Measurements from ENCODE around the gene MAP3K19.
"Not testable (repeated sequence)": the region's sequence is repeated elsewhere in the genome, so short reads cannot be mapped to it uniquely, and the experiment has no call there.

MAP3K19 gene

DNA sequence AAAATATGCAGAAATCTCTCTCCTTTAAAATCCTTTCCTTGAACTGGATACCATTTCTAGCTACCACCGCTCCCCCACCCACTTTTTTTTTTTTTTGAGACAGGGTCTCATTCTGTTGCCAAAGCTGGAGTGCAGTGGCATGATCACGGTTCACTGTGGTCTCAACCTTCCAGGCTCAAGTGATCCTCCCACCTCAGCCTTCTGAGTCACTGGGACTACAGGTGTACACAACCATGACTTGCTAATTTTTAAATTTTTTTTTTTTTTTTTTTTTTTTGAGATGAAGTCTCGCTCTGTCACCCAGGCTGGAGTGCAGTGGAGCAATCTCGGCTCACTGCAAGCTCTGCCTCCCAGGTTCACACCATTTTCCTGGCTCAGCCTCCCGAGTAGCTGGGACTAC, 70.1 kb downstream of the MAP3K19 start:
- not testable (repeated sequence) for DNase-seq

DNA sequence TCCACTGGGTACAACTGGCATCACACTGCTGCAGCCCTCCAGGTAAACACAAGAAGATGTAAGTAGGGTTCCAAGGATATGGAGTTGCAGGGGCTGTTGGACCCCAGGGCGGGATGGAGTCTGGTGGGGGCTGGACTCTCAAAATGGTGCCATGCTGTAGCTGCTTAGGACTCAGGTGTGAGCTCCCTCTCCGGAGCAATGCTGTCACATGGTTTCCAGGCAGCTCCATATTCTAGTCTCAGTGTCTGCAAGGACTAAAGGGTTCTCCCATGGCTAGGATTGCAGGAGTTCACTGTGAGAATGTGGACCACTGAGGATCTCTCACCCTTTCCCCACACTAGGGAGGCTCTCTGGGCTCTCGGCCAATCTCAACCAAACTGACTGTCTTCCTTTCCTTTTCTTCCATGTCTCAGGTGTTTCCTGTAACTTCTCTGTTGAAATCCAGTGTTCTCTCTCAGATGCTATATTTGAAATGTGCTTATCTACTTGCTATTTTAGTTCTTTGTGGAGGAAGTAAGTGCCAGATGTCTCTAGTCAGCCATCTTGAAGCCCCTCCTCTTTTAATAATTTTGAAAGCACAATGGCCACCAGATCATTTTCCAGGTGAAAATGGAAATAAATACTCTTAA, 71.1 kb downstream of the MAP3K19 start:
- no peak for DNase-seq

DNA sequence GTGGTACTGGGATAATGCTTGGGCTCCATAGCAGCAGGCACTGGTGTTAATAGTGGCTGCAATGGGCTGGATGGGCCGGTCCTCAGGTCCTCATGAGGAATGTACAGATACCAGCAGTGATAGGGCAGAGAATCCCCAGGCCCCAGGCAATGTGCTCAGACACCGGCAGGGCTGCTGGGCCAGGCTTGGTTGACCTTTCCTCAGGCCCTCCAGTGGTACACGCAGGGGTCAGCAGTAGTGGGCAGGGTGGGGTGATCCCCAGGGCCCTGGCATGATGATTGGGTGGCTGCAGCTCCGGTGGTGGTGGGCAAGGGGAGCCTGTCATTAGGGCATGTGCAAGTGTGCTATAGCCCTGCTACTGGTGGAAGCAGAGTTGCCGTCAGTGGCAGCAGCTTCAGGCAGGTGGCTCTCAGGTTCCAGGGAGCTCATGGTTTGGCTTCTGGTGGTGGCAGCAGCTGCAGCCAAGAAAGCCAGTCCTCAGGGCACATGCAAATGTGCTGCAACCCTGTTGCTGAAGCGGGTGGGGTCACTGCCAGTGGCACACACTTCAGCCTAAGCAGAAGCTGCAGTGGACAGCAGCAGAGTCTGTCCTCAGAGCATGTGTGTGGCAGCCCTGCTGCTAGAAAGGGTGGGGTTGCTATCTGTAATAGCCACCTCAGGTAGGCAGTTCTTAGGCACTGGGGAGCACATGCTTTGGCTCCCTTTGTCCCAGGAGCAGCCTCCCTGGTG, 71.8 kb downstream of the MAP3K19 start:
- DNase-seq = no peak

DNA sequence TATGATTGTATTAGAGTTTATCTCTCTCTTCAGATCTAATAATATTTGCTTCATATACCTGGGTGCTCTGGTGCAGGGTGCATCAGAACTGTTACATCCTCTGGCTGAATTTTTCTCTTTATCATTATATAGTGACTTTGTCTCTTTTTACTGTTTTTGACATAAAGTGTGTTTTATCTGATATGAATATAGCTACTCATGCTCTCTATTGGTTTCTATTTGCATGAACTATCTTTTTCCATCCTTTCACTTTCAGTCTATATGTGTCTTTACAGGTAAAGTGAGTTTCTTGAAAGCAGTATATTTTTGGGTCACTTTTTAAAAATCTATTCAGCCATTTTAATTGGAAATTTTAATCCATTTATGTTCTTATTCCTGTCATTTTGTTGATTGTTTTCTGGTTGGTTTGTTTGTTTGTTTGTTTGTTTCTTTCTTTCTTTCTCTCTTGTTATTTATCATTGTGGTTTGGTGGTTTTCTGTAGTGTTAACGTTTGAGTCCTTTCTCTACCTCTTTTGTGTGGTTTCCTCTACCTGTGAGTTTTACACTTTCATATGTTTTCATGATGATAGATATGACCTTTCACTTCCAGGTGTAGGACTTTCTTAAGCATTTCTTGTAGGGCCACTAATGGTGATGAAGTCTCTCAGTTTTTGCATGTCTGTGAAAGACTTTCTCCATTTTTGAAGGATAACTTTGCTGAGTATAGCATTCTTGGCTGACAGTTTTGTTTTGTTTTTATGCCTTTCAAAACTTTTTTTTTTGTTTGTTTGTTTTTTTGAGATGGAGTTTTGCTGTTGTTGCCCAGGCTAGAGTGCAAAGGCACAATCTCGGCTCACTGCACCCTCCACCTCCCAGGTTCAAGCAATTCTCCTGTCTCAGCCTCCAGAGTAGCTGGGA, 73.8 kb downstream of the MAP3K19 start:
- DNase-seq = no peak

DNA sequence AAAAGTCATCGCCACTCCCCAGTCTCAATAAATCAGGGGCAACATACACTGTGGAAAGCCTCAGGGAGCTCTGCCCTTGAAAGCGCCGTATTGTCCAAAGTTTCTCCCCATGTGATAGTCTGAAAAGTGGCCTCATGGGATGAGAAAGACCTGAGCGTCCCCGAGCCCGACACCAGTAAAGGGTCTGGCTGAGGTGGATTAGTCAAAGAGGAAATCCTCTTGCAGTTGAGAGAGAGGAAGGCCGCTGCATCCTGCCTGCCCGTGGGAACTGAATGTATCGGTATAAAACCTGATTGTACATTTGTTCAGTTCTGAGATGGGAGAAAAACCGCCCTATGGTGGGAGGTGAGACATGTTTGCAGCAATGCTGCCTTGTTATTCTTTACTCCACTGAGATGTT, 80.1 kb downstream of the MAP3K19 start:
- not testable (repeated sequence) for DNase-seq

DNA sequence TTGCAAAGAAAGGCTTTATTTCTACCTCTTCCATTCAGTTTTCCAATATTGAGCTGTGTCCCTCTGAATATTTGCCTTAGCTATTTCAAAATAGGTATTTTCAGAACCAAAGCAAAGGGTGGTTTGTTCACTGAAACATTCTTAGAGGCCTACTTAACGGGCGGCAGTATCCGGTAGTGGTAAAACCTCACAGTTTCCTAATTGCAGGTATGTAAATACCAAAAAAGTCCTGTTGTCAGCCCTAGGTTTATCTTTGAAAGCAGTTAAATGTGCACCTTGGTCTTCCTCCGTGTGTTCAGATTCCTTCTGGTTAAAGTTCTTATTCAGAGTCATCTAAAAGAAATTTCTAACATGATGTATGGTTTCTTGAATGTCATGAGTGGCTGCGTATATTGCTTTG, 89.8 kb downstream of the MAP3K19 start:
- no peak for DNase-seq

DNA sequence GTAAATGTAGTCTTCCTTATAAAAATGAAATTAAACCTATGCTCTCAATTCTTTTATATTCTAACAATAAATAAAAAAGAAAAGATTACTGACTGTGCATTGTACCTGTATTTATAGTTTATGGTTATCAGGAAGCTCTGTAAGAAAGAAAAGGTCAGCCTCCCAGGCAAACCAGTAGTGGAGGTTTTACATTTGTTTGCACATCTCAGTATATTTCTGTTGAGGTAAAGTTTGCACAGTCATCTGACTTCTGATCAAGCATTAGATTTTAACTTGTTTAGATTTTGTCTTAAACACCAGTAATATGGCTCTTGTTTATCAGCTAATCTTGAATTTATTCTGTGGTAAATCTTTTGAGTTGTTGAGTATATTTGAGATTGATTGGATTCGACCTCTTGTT, 91.5 kb downstream of the MAP3K19 start:
- no peak for DNase-seq

DNA sequence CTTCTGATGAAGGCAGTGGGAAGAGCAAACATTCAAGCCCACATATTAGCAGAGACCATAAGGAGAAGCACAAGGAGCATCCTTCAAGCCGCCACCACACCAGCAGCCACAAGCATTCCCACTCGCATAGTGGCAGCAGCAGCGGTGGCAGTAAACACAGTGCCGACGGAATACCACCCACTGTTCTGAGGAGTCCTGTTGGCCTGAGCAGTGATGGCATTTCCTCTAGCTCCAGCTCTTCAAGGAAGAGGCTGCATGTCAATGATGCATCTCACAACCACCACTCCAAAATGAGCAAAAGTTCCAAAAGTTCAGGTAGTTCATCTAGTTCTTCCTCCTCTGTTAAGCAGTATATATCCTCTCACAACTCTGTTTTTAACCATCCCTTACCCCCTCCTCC, 93.2 kb downstream of the MAP3K19 start:
- no peak for DNase-seq

DNA sequence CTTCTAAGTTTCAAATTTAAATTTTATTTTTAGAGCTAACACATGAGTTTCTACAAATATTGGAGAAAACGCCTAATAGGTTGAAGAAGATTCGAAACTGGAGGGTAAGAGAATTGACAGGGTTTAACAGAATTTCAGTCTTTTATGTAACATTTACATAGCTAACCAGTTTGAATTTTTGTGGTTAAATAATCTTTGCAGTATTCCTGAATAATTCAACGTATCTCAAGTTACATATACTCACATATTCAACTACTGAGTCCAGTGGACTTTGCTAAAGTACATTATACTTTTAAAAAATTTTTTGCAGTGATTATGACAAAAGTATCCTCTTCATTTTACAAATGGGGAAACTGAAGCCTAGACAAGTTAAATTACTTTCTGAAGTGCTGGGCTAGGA, 94.6 kb downstream of the MAP3K19 start:
- DNase-seq = no peak

DNA sequence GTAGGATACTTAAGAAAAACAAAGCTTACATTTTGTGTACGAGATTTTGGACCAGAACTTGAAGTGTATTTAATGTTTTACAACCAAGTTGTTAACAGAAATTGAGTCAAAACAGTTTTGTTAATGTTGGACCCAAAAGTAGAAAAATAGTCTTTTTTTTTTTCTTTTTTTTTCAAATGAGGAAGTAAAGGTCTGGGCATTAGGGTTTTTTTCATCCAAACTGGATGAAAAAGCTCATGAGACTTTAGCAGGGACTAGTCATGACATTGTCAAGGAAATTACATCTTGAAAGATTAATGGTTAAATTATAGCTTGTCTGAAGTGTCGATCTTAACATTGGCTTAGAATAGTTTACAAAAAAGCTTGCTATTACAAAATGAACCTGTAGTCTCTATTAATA, 96.4 kb downstream of the MAP3K19 start:
- no peak for DNase-seq

DNA sequence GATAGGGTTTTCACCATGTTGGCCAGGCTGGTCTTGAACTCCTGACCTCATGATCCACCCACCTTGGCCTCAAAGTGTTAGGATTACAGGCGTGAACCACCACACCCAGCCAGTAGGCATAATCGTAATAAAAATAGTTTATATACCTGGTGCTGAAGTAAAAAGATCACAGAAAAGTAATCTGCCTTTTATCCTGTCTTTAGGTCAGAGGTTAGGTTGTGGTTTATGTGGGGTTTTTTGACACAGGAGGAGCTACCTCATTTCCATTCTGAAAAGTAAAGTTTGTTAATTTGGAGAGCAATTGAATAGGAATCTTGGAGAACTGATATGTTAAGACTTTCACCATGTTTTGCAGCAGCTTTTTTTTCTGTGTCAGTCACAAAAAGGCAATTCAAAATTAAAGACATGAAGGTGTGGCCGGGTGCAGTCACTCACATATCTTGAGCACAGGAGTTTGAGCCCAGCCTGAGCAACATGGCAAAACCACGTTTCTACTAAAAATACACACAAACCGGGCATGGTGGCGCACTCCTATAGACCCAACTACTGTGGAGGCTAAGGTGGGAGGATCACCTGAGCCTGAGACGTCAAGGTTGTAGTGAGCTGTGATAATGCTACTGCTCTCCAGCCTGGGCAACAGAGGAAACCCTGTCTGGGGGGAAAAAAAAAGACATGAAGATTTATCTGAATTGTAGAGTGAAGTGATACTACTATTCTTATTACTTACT, 97.1 kb downstream of the MAP3K19 start:
- no peak for DNase-seq

DNA sequence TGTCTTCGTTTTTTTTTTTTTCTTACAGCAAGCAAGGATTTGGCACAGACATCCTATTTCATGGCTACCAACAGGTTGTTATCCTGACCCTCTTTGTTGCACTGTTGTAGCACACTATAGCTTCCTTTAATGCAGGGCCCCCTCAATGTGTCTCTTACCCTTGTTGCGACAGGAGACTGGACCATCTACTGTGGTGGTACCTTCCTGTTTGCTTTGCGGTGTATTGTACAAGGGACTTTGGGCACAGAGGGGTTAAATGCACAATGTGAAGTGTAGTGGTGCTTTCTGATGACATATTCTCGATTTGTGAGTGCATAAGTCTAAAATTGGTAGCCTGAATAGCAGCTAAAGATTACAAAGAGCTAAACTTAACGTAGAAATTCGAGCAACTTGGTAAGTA, 101.2 kb downstream of the MAP3K19 start:
- DNase-seq = no peak

DNA sequence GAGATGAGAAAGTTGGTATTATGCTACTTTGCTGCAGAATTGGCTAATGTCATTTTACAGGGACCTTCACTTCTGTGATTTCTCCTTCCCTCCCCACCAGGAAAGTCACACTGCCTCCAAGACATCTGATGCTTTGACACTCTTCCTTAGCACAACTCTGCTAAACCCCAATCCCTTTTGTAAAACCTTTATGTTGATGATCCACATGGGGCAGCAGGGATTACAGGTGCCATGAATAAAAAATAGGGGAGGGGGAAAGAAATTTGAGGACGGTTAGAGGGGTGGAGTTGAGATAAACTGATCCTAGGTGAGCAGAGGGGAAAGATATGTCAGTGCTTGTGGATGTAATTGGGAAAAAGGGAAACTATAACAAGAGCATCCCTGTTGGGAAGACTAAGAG, 102.3 kb downstream of the MAP3K19 start:
- DNase-seq = no peak

DNA sequence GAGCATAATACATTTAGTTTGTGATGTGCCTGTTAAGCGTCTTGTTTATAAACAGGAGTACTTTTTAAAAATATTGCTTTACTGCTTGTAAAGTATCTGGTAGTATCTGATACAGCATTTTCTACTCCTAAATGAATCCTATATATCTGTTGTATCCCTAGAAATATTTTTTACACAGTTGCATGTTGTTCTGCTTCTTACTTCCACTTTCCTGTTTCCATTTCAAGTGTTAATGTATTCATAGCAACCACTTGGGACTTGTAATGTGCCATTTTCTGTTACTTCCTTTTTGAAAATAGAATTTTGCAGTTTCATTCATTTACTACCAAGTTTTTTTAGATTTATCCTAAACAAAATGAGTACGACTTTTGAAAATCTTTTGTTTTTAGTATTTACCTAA, 103.7 kb downstream of the MAP3K19 start:
- DNase-seq = no peak

DNA sequence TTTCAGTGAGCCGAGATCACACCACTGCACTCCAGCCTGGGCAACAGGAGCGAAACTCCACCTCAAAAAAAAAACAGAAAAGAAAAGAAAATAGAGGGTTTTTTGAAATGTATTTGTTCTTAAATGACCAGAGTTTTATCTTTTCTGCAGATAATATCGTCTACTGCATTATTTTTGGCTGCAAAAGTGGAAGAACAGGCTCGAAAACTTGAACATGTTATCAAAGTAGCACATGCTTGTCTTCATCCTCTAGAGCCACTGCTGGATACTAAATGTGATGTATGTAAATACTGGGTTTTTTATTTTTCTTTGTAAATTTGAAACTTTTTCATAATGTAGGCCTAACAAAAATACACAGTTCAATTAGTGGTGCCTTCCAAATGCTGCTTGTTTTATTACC, 110.6 kb downstream of the MAP3K19 start:
- DNase-seq = no peak

DNA sequence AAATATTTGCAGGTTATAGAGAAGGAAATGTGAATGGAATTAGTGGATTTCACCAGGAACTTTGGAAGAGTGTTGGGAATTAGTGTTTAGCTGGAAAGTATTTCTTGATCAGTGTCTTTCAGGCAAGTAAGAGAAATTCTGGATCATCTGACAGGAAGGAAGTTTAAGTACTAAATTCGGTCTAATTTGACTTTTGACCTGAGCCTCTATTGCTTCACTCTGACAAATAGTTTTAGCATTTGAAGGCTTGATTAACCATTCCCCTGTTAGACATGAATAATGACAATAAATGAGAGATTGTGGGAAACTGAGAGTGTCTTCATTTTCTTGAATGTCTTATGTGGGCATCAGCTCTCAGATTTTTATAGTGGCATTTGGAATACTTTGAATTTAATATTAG, 112.6 kb downstream of the MAP3K19 start:
- DNase-seq = no peak

DNA sequence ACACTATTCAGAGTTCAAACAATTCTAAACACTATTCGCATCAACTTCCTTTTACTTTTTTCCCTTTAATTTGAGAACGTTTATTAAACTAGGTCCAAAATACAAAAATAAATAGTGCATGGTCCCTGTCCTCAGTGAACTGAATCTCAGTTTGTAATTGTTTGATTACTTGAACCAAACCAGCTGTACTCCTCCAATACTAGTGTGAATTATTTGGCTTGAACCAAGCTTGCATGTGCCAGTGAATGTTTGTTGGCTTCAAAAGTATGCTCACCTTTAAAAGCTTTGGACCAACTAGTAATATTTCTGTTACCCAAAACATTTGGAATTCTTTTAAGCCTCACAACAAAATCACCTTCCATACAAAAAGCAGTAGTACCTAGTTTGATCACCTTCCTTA, 113.1 kb downstream of the MAP3K19 start:
- DNase-seq = no peak

DNA sequence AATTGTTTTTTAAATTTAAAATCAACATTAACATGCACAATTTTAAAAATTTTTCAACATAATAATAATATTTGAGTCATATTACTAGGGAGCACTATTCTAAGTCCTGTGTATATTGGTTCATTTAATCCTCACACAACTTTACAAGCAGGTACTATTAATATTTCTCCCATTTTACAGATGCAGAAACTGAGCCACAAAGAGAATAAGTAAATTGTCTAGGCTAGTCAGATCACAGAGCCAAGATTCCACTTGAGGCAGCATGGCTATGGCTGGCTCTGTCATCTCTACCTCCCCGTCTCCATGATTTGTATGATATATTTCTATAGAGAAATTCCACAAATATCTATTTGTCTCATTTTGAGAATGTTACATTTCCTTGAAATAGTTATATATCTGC, 113.5 kb downstream of the MAP3K19 start:
- DNase-seq = no peak

DNA sequence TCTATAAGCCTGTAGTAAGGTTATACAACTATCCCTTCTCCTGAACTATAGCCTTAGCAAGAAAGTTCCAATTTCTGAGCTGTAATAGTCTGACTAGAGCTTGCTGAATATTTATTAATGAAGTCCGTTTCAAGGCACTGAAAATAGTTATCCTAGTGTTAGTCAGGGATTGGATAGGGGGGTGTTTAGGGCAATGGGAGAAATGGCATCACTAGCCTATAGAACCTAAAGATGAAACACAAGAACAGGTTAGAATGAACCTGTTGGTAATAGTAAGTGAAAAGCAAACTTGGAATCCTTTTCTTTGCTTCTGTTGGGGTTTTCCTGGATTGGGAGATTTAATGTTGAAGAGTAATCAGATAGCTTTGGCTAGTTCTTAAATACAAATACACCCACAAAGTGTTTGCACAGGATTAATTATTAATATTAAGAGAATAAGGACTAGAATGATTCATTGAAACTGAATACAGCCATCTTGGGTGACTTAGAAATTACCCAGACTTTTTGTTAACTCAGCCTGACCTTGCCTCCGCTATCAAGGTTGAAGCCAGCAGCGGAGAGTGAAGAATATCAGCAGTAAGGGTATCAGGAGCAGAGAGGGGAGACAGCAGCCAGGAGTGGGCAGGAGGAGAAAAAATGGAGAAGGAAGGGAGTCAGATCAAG, 114.3 kb downstream of the MAP3K19 start:
- no peak for DNase-seq

DNA sequence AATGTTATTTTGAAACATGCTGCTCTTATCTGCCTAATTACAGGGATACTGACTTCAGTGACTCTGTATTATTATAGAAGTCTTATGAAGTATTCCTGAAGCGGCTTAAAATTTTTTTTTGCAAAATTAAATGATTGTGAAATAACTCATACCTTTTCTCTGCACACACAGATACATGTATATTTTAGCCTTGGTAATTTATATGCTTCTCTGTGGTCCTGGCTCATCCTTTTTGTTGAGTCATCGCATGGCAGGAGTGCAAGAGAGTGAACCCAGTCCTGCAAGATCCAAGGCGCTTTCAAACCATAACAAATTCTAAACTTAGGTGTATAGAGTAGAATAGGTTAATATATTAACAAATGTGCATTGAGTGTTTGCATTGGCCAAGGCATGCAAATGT, 120.1 kb downstream of the MAP3K19 start:
- DNase-seq = no peak

DNA sequence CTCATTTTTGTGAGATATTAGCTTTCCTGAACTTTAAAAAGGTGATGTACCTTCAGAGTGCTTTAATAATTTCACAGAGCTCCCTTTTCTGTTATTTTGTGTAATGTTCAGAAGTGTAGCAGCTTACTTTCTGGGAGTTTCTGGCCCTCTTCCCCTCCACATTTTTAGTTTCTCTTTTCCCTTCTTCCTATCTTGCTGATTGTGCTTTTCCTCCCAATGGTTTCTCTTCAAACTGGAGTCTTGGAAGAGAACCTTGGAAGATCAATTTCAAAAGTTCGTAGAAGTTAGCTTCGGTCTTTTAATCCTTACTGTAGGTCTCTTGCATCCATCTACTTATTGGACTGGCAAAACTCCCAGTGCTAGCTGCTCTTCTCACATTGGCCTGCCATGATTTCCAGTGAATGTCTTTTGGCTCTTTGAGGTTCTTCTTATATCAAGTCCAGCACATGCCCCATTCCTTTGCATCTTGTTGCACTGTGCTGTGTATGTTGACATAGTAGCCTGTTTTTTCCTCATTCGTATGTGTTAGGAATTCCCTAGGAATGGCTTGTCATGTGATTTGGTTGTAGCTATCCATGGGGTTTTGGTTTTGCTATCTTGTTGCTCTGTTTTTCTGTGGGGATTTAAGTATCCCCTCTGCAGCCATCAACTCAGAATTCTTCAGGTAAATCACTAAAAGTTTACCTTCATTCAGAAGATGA, 120.9 kb downstream of the MAP3K19 start:
- DNase-seq = no peak

DNA sequence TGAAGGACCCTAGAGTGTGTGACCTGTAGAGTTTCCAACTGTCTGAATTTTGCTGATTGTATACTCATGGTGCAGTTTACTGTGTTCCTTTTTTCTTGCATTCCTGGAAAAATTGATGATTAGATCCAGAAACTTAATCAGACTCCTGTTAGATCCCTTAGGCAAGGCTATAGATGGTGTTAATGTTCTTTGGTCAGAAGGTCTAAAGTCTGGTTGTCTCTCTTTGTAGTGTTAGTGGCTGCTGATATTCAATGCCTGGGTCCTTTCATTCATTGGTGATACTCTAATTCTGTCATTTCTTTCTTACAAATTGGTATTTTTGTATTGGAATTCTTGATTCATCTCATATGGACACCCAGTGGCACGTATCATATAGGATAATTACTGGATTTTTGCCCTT, 122.3 kb downstream of the MAP3K19 start:
- no peak for DNase-seq

All from CD4-positive, alpha-beta T cell treated with Interleukin-4 for 1 hour (primary cell).